Panc1 (cell line): ENCODE data around the gene RSRP1. TPM values are rescaled to one million over a fixed set of nuclear protein-coding genes. Genes with fewer than 3 reads are reported as not detected.

Experiments
- ATAC-seq: fragments of 200-7000 bp; cut with Tn5 transposase; 2 replicates; pipeline ENCODE4 v1.9.1; 2020; ENCODE audit warnings: mild to moderate bottlenecking, moderate library complexity
- BruUV-seq: library from RNA; stranded (reverse); fragments of 400-500 nt; replicated peaks from 2 replicates; lab custom pipeline; 2021; lab: Mats Ljungman, UMichigan
- CTCF ChIA-PET: fragments of 300-600 bp; sonication (Branson Sonifier 250); formaldehyde crosslinking; loops from one replicate; lab custom pipeline; 2022; ENCODE audit warnings: antibody characterized with exemption; lab: Charles Lee
- POLR2A ChIA-PET: fragments of 300-600 bp; sonication (Branson Sonifier 250); formaldehyde crosslinking; loops from one replicate; lab custom pipeline; 2022; ENCODE audit warnings: antibody characterized with exemption; lab: Charles Lee
- DNase-seq: peaks from one replicate; pipeline ENCODE4 v3.0.0-alpha.2; 2010; ENCODE audit warnings: low read depth, low spot score
- H3K27ac ChIP-seq: 2 replicates; pipeline ENCODE4 v1.5.1; 2011; ENCODE audit warnings: mild to moderate bottlenecking, low read length, inconsistent platforms
- H3K27me3 ChIP-seq: fragments of 200-500 bp; sonication (Bioruptor generic); 2 replicates; pipeline ENCODE4 v1.6.0; 2014; ENCODE audit warnings: low read length, inconsistent platforms; ENCODE audit not compliant: control insufficient read depth, insufficient read depth
- H3K36me3 ChIP-seq: fragments of 200-500 bp; sonication (Bioruptor generic); 2 replicates; pipeline ENCODE4 v1.5.1; 2014; ENCODE audit warnings: inconsistent platforms, mild to moderate bottlenecking, low read length, moderate library complexity; ENCODE audit not compliant: control insufficient read depth, insufficient read depth
- H3K4me1 ChIP-seq: 2 replicates; pipeline ENCODE4 v1.5.1; 2011; ENCODE audit warnings: inconsistent platforms, mild to moderate bottlenecking, low read length, moderate library complexity; ENCODE audit not compliant: control insufficient read depth, insufficient read depth
- H3K4me3 ChIP-seq, 2 experiments: 2 replicates each; pipeline ENCODE4 v1.5.1; 2011 to 2012; ENCODE audit warnings: low read depth in 2 of 2, low read length in 2 of 2, mild to moderate bottlenecking in 2 of 2, inconsistent platforms in 1 of 2, moderate library complexity in 1 of 2
- H3K9me3 ChIP-seq: fragments of 200-500 bp; sonication (Bioruptor generic); 2 replicates; pipeline ENCODE4 v1.5.1; 2014; ENCODE audit warnings: low read depth, mild to moderate bottlenecking, inconsistent platforms, low read length, moderate library complexity; ENCODE audit not compliant: control insufficient read depth, insufficient read depth
- POLR2AphosphoS5 ChIP-seq: IDR thresholded peaks from 2 replicates; pipeline ENCODE4 v1.6.1; 2012; ENCODE audit warnings: mild to moderate bottlenecking, low read depth, low read length, moderate library complexity
- REST ChIP-seq, 2 experiments: IDR thresholded peaks; 2 replicates each; pipeline ENCODE4 v1.6.1; 2011 to 2012; ENCODE audit warnings: low read depth in 2 of 2, control low read depth in 1 of 2, low read length in 1 of 2, mild to moderate bottlenecking in 1 of 2, moderate library complexity in 1 of 2; ENCODE audit not compliant: insufficient read depth in 1 of 2
- SIN3A ChIP-seq: IDR thresholded peaks from 2 replicates; pipeline ENCODE4 v1.6.1; 2012; ENCODE audit warnings: low read depth, mild to moderate bottlenecking, low read length, moderate library complexity, borderline replicate concordance; ENCODE audit not compliant: insufficient read depth
- TCF7L2 ChIP-seq: IDR thresholded peaks from 2 replicates; pipeline ENCODE4 v1.6.1; 2011; ENCODE audit warnings: mild to moderate bottlenecking, low read depth, low read length, inconsistent platforms
- in situ Hi-C: cut with HindIII; loops from 2 replicates; pipeline ENCODE4 v1.10.0; 2016; ENCODE audit warnings: low sequenced_read_pairs, low pct_unique_long_range_greater_than_20kb
- intact Hi-C: fragments of 100-400 bp; cut with micrococcal nuclease; formaldehyde crosslinking; loops from one replicate; pipeline ENCODE4 v1.10.0; 2022; ENCODE audit not compliant: unreplicated experiment
- total RNA-seq: library from RNA; stranded (reverse); gene quantifications from one replicate; pipeline ENCODE4 v1.2.1, GENCODE V29; 2021; ENCODE audit not compliant: unreplicated experiment
- TF ChIP-seq, protein P1 (sequence below): fragments of 450-650 bp; IDR thresholded peaks from 2 replicates; pipeline ENCODE4 v1.5.1; 2017; ENCODE audit warnings: mild to moderate bottlenecking

The RSRP1 gene
- total RNA-seq, 1 experiment from 2014 or later: 104 TPM

DNA sequence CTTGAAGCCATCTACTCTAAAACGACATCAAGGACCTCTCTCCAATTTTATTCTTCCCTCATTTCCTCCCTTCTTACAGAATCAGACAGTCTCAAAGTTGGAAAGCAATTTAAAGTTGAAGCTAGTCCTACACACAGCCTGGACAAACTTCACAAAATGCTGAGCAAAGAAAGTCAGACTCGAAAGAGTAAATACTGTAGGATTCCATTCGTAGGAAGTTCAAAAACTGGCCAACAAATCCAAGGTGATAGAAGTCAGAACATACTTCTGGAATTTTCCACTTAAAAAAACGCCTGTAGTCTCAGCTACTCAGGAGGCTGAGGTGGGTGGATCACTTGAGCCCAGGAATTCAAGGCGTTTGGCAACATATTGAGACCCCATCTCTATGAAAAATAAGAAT lies 34.5 kb downstream of the RSRP1 start:
- CTCF ChIA-PET: interaction anchor here (0.7 kb wide), 1 partner anchor 295 kb away, joined by 4 read pairs; no protein-coding TSS in a partner anchor
- intact Hi-C loops: no loop called here
- no peak for DNase-seq
- no peak for ATAC-seq
- Histone ChIP-seq H3K4me3 (no peak overlapping the region), H3K4me1 (no peaks in the 10 kb centered on the region), H3K27me3 (no peaks in the 10 kb centered on the region), H3K9me3 (no peaks in the 10 kb centered on the region), H3K36me3 (no peaks in the 10 kb centered on the region), H3K27ac (no peak overlapping the region)
- TF ChIP-seq SIN3A: no peak
- TF ChIP-seq TCF7L2: no peak
- TF ChIP-seq, protein P1, sequence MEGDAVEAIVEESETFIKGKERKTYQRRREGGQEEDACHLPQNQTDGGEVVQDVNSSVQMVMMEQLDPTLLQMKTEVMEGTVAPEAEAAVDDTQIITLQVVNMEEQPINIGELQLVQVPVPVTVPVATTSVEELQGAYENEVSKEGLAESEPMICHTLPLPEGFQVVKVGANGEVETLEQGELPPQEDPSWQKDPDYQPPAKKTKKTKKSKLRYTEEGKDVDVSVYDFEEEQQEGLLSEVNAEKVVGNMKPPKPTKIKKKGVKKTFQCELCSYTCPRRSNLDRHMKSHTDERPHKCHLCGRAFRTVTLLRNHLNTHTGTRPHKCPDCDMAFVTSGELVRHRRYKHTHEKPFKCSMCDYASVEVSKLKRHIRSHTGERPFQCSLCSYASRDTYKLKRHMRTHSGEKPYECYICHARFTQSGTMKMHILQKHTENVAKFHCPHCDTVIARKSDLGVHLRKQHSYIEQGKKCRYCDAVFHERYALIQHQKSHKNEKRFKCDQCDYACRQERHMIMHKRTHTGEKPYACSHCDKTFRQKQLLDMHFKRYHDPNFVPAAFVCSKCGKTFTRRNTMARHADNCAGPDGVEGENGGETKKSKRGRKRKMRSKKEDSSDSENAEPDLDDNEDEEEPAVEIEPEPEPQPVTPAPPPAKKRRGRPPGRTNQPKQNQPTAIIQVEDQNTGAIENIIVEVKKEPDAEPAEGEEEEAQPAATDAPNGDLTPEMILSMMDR: no peak
- no peak for TF ChIP-seq POLR2AphosphoS5
- TF ChIP-seq REST (IDR thresholded peaks at IDR 0.05; ENCODE audit: insufficient read depth in 1 of 2, low read depth in 2 of 2, low read length in 1 of 2): no peak
- in situ Hi-C loops: no loop called here
- POLR2A ChIA-PET: no interaction called here
- no TSS peak for BruUV-seq

DNA sequence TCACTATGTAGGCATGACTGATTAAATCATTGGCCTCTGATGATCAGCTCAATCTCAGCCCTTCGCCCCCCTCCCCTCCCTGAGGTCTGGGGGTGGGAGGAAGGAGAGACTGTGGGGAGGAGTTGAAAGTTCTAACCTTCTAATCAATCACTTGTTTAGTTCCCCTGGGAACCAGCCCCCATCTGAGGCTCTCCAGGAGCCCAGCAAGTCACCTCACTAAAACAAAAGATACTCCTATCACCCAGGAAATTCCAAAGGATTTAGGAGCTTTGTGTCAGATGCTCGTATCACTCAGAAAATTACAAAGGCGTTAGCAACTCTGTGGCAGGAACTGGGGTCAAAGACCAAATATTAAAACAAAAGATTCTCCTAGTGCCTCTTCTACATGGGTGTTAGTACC lies 36.5 kb downstream of the RSRP1 start:
- BruUV-seq: no TSS peak
- in situ Hi-C loops: no loop called here
- Histone ChIP-seq H3K27ac (no peak overlapping the region), H3K27me3 (no peaks in the 10 kb centered on the region), H3K4me3 (no peak overlapping the region), H3K36me3 (no peaks in the 10 kb centered on the region), H3K9me3 (no peaks in the 10 kb centered on the region), H3K4me1 (no peaks in the 10 kb centered on the region)
- intact Hi-C loops: no loop called here
- DNase-seq (no peak), ATAC-seq (no peak)
- CTCF ChIA-PET: interaction anchor here (0.9 kb wide), 1 partner anchor 362 kb away, joined by 21 read pairs; no protein-coding TSS in a partner anchor
- TF ChIP-seq, protein P1: no peak
- POLR2A ChIA-PET: no interaction called here
